Mesenchymal stem cell (in vitro differentiated cells and primary cell): ENCODE data around the gene HYDIN.
"Not testable (repeated sequence)": the region's sequence is repeated elsewhere in the genome, so short reads cannot be mapped to it uniquely, and the experiment has no call there.

ENCODE experiments used
- DNase-seq: peaks from one replicate; pipeline ENCODE4 v3.0.0-alpha.2; 2013
- H2AFZ ChIP-seq: one replicate; pipeline ENCODE4 v1.6.1; 2013; ENCODE audit warnings: low read depth, mild to moderate bottlenecking, control low read depth, inconsistent platforms, low read length, moderate library complexity
- H2AK5ac ChIP-seq: 2 replicates; pipeline ENCODE4 v1.6.1; 2013; ENCODE audit warnings: low read length, moderate library complexity, mild to moderate bottlenecking, inconsistent platforms; ENCODE audit not compliant: severe bottlenecking
- H2BK120ac ChIP-seq: one replicate; pipeline ENCODE4 v1.6.1; 2013; ENCODE audit warnings: low read depth, mild to moderate bottlenecking, inconsistent platforms, low read length, moderate library complexity
- H2BK12ac ChIP-seq, 2 experiments: one replicate each; pipeline ENCODE4 v1.6.1; 2013; ENCODE audit warnings: inconsistent platforms in 2 of 2, low read length in 2 of 2, mild to moderate bottlenecking in 2 of 2, moderate library complexity in 2 of 2, control low read depth in 1 of 2
- H2BK15ac ChIP-seq: one replicate; pipeline ENCODE4 v1.6.1; 2013; ENCODE audit warnings: mild to moderate bottlenecking, low read depth, inconsistent platforms; ENCODE audit not compliant: poor library complexity, severe bottlenecking
- H2BK5ac ChIP-seq: 2 replicates; pipeline ENCODE4 v1.6.1; 2013; ENCODE audit warnings: low read depth, mild to moderate bottlenecking, low read length, control low read depth, inconsistent platforms; ENCODE audit not compliant: poor library complexity, severe bottlenecking
- H3K14ac ChIP-seq, 2 experiments: one replicate each; pipeline ENCODE4 v1.6.1; 2013; ENCODE audit warnings: inconsistent platforms in 2 of 2, low read length in 2 of 2, control low read depth in 1 of 2, mild to moderate bottlenecking in 1 of 2, moderate library complexity in 1 of 2
- H3K18ac ChIP-seq, 2 experiments: one replicate each; pipeline ENCODE4 v1.6.1; 2013; ENCODE audit warnings: inconsistent platforms in 2 of 2, low read length in 2 of 2, control low read depth in 1 of 2, low read depth in 1 of 2, mild to moderate bottlenecking in 1 of 2
- H3K23ac ChIP-seq, 2 experiments: one replicate each; pipeline ENCODE4 v1.6.1; 2013; ENCODE audit warnings: inconsistent platforms in 2 of 2, low read length in 2 of 2, mild to moderate bottlenecking in 2 of 2, moderate library complexity in 2 of 2, control low read depth in 1 of 2
- H3K27ac ChIP-seq: 2 replicates; pipeline ENCODE4 v1.5.1; 2013; ENCODE audit warnings: mild to moderate bottlenecking, moderate library complexity, low read length, control low read depth, inconsistent platforms; ENCODE audit not compliant: poor library complexity, severe bottlenecking
- H3K27me3 ChIP-seq, 2 experiments: 2 replicates each; pipeline versions ENCODE4 v1.6.1 to v1.7.0; 2013; ENCODE audit warnings: low read length in 2 of 2, mild to moderate bottlenecking in 2 of 2, moderate library complexity in 2 of 2, control low read depth in 1 of 2, inconsistent platforms in 1 of 2; ENCODE audit not compliant: control insufficient read depth in 1 of 2, insufficient read depth in 1 of 2
- H3K36me3 ChIP-seq, 2 experiments: 2 replicates each; pipeline versions ENCODE4 v1.6.1 to v1.7.0; 2013; ENCODE audit warnings: low read length in 2 of 2, control low read depth in 1 of 2, inconsistent platforms in 1 of 2, low read depth in 1 of 2, mild to moderate bottlenecking in 1 of 2; ENCODE audit not compliant: insufficient read depth in 2 of 2, control insufficient read depth in 1 of 2
- H3K4ac ChIP-seq, 2 experiments: one replicate each; pipeline ENCODE4 v1.6.1; 2013; ENCODE audit warnings: inconsistent platforms in 2 of 2, low read length in 2 of 2, mild to moderate bottlenecking in 2 of 2, moderate library complexity in 2 of 2, control low read depth in 1 of 2, low read depth in 1 of 2
- H3K4me1 ChIP-seq: 2 replicates; pipeline ENCODE4 v1.6.1; 2013; ENCODE audit warnings: low read depth, low read length, control low read depth; ENCODE audit not compliant: control insufficient read depth, insufficient read depth
- H3K4me2 ChIP-seq: 2 replicates; pipeline ENCODE4 v1.6.1; 2013; ENCODE audit warnings: low read length, mild to moderate bottlenecking, inconsistent platforms; ENCODE audit not compliant: poor library complexity, severe bottlenecking
- H3K4me3 ChIP-seq, 2 experiments: 2 replicates each; pipeline versions ENCODE4 v1.5.1 to v1.7.0; 2013; ENCODE audit warnings: low read length in 2 of 2, mild to moderate bottlenecking in 2 of 2, control low read depth in 1 of 2, low read depth in 1 of 2; ENCODE audit not compliant: insufficient read depth in 1 of 2
- H3K79me1 ChIP-seq: replicated peaks from 2 replicates; pipeline ENCODE4 v1.6.1; 2013; ENCODE audit warnings: mild to moderate bottlenecking, control low read depth, low read length, inconsistent platforms; ENCODE audit not compliant: poor library complexity, severe bottlenecking
- H3K9ac ChIP-seq: 2 replicates; pipeline ENCODE4 v1.7.0; 2013; ENCODE audit warnings: mild to moderate bottlenecking, low read length, moderate library complexity
- H3K9me3 ChIP-seq: 2 replicates; pipeline ENCODE4 v1.7.0; 2013; ENCODE audit warnings: mild to moderate bottlenecking, low read length; ENCODE audit not compliant: control insufficient read depth
- H4K8ac ChIP-seq: one replicate; pipeline ENCODE4 v1.6.1; 2013; ENCODE audit warnings: inconsistent platforms, mild to moderate bottlenecking, low read length, moderate library complexity
- H4K91ac ChIP-seq: one replicate; pipeline ENCODE4 v1.6.1; 2013; ENCODE audit warnings: mild to moderate bottlenecking, low read length, inconsistent platforms
- WGBS: methylation state at CpG from one replicate; pipeline ENCODE4 v1.1.7; 2013; ENCODE audit warnings: mixed read lengths; 5-methylcytosine and 5-hydroxymethylcytosine counted together

HYDIN gene

GRCh38 chr16:70930757-70931156 is 299.8 kb downstream of the HYDIN start:
- DNase-seq, H2BK15ac ChIP-seq, H3K4ac ChIP-seq, H2AFZ ChIP-seq, H3K9ac ChIP-seq, H3K36me3 ChIP-seq, H3K23ac ChIP-seq, H3K4me3 ChIP-seq, H3K79me1 ChIP-seq, H2AK5ac ChIP-seq, H3K4me2 ChIP-seq, H2BK12ac ChIP-seq, H2BK120ac ChIP-seq, H3K27me3 ChIP-seq, H4K8ac ChIP-seq, H3K18ac ChIP-seq, H3K14ac ChIP-seq, H4K91ac ChIP-seq, H2BK5ac ChIP-seq, H3K27ac ChIP-seq, H3K4me1 ChIP-seq, H3K9me3 ChIP-seq: not testable (repeated sequence)

- no CpG with 5 or more reads among the region's 6 CpGs for WGBS
- H2BK12ac ChIP-seq, H3K79me1 ChIP-seq, H3K18ac ChIP-seq, H3K27ac ChIP-seq, H3K36me3 ChIP-seq, DNase-seq, H2AFZ ChIP-seq, H4K91ac ChIP-seq, H2BK15ac ChIP-seq, H2BK120ac ChIP-seq, H3K4me3 ChIP-seq, H2BK5ac ChIP-seq, H3K4me1 ChIP-seq, H3K9ac ChIP-seq, H3K27me3 ChIP-seq, H2AK5ac ChIP-seq, H3K4me2 ChIP-seq, H3K9me3 ChIP-seq, H4K8ac ChIP-seq, H3K14ac ChIP-seq, H3K23ac ChIP-seq, H3K4ac ChIP-seq: not testable (repeated sequence)
Measured at GRCh38 chr16:70922164-70922563, 308.4 kb downstream of the HYDIN start.

- H3K27ac ChIP-seq, H3K18ac ChIP-seq, H2BK12ac ChIP-seq, H2BK5ac ChIP-seq, H3K4ac ChIP-seq, H2AFZ ChIP-seq, H3K14ac ChIP-seq, H3K4me3 ChIP-seq, H4K91ac ChIP-seq, H2BK15ac ChIP-seq, H3K79me1 ChIP-seq, H3K9ac ChIP-seq, H3K27me3 ChIP-seq, DNase-seq, H4K8ac ChIP-seq, H3K4me2 ChIP-seq, H2BK120ac ChIP-seq, H3K36me3 ChIP-seq, H3K9me3 ChIP-seq, H3K23ac ChIP-seq, H3K4me1 ChIP-seq, H2AK5ac ChIP-seq: not testable (repeated sequence)
- 84% methylated on average over 20 of the region's 22 CpGs for WGBS
Measured at GRCh38 chr16:70920661-70921060, 309.9 kb downstream of the HYDIN start.

- not testable (repeated sequence) for H3K79me1 ChIP-seq
Measured at GRCh38 chr16:70888208-70888607, 342.3 kb downstream of the HYDIN start.

More at GRCh38 chr16:70888208-70888607, 342.3 kb downstream of the HYDIN start:
- not testable (repeated sequence) for H3K4me1 ChIP-seq, H4K8ac ChIP-seq, H3K9me3 ChIP-seq, H3K4me3 ChIP-seq, DNase-seq, H2BK15ac ChIP-seq, H2BK120ac ChIP-seq, H3K9ac ChIP-seq, H3K27ac ChIP-seq, H2BK12ac ChIP-seq, H4K91ac ChIP-seq, H3K18ac ChIP-seq, H3K14ac ChIP-seq, H2BK5ac ChIP-seq, H3K4ac ChIP-seq, H3K4me2 ChIP-seq, H3K36me3 ChIP-seq, H2AK5ac ChIP-seq, H3K27me3 ChIP-seq, H2AFZ ChIP-seq, H3K23ac ChIP-seq
- WGBS = no CpG with 5 or more reads among the region's 1 CpG
